RWPE2 (cell line): ENCODE measurements around the gene HTR4.
A peak's percentile ranks its signal among the peaks of the same experiment; 100 is the strongest.

ENCODE experiments used
- ATAC-seq: fragments of 200-7000 bp; cut with Tn5 transposase; 3 replicates; pipeline ENCODE4 v1.9.1; 2021; ENCODE audit warnings: low read depth
- DNase-seq: peaks from one replicate; pipeline ENCODE4 v3.0.0-alpha.2; 2020; ENCODE audit warnings: low spot score
- H3K27ac ChIP-seq: fragments of 450-650 bp; 2 replicates; pipeline ENCODE4 v1.5.1; 2017; ENCODE audit warnings: mild to moderate bottlenecking; ENCODE audit not compliant: poor library complexity, severe bottlenecking
- H3K27me3 ChIP-seq: fragments of 250-450 bp; sonication (Bioruptor Pico); 2 replicates; pipeline ENCODE4 v1.5.1; 2021; ENCODE audit warnings: mild to moderate bottlenecking, moderate library complexity; ENCODE audit not compliant: insufficient read depth, poor library complexity, severe bottlenecking
- H3K36me3 ChIP-seq: fragments of 250-450 bp; sonication (Bioruptor Pico); 2 replicates; pipeline ENCODE4 v1.5.1; 2020; ENCODE audit warnings: low read depth, mild to moderate bottlenecking, moderate library complexity
- H3K4me1 ChIP-seq: fragments of 250-450 bp; sonication (Bioruptor Pico); 2 replicates; pipeline ENCODE4 v1.5.1; 2021; ENCODE audit warnings: mild to moderate bottlenecking, moderate library complexity; ENCODE audit not compliant: insufficient read depth, poor library complexity, severe bottlenecking
- H3K4me3 ChIP-seq: fragments of 250-450 bp; sonication (Bioruptor Pico); 2 replicates; pipeline ENCODE4 v1.5.1; 2021; ENCODE audit warnings: mild to moderate bottlenecking, moderate library complexity; ENCODE audit not compliant: severe bottlenecking
- H3K9me3 ChIP-seq: fragments of 250-450 bp; sonication (Bioruptor Pico); 2 replicates; pipeline ENCODE4 v1.5.1; 2021; ENCODE audit warnings: mild to moderate bottlenecking, moderate library complexity; ENCODE audit not compliant: severe bottlenecking
- CTCF ChIP-seq: fragments of 450-650 bp; IDR thresholded peaks from one replicate; pipeline ENCODE4 v1.5.1; 2017; ENCODE audit warnings: mild to moderate bottlenecking, moderate library complexity; ENCODE audit not compliant: poor library complexity, severe bottlenecking

The HTR4 gene

GRCh38 chr5:148484651-148485050 is 169.7 kb downstream of the HTR4 start:
- Histone ChIP-seq H3K9me3 (no peaks in the 10 kb centered on the region), H3K27ac (no peak overlapping the region), H3K36me3 (no peaks in the 10 kb centered on the region), H3K4me1 (no peaks in the 10 kb centered on the region), H3K27me3 (peaks cover 4% of the 10 kb centered on the region), H3K4me3 (no peak overlapping the region)
- DNase-seq = no peak
- ATAC-seq = no peak
- TF ChIP-seq CTCF = no peak

- no peak overlapping the region for H3K27ac ChIP-seq
- H3K36me3 ChIP-seq = no peaks in the 10 kb centered on the region
- peaks cover 4% of the 10 kb centered on the region for H3K27me3 ChIP-seq
- no peaks in the 10 kb centered on the region for H3K4me1 ChIP-seq
- TF ChIP-seq CTCF = no peak
- no peak overlapping the region for H3K4me3 ChIP-seq
- no peak for ATAC-seq
- no peaks in the 10 kb centered on the region for H3K9me3 ChIP-seq
- no peak for DNase-seq
These were observed 170.6 kb downstream of the HTR4 start for GRCh38 chr5:148483750-148484149.

- no peaks in the 10 kb centered on the region for H3K9me3 ChIP-seq
- H3K27ac ChIP-seq = no peak overlapping the region
- peak; percentile 65 for TF ChIP-seq CTCF
- ATAC-seq (no peak; the same call in 2 of the 3 replicates), DNase-seq (no peak)
- peaks cover 4% of the 10 kb centered on the region for H3K27me3 ChIP-seq
- no peaks in the 10 kb centered on the region for H3K36me3 ChIP-seq
- no peaks in the 10 kb centered on the region for H3K4me1 ChIP-seq
- H3K4me3 ChIP-seq = no peak overlapping the region
These were observed 171.4 kb downstream of the HTR4 start for GRCh38 chr5:148482697-148483462.

- Histone ChIP-seq H3K36me3 (no peaks in the 10 kb centered on the region), H3K27ac (no peak overlapping the region), H3K9me3 (no peaks in the 10 kb centered on the region), H3K4me1 (no peaks in the 10 kb centered on the region), H3K4me3 (no peak overlapping the region), H3K27me3 (no peaks in the 10 kb centered on the region)
- no peak for TF ChIP-seq CTCF
- no peak for DNase-seq
- ATAC-seq = no peak
These were observed 172.1 kb downstream of the HTR4 start for GRCh38 chr5:148482196-148482595.

- DNase-seq (no peak), ATAC-seq (no peak)
- Histone ChIP-seq H3K27me3 (no peaks in the 10 kb centered on the region), H3K9me3 (no peaks in the 10 kb centered on the region), H3K36me3 (no peaks in the 10 kb centered on the region), H3K4me3 (no peak overlapping the region), H3K27ac (no peak overlapping the region), H3K4me1 (no peaks in the 10 kb centered on the region)
- no peak for TF ChIP-seq CTCF
These were observed 176.9 kb downstream of the HTR4 start for GRCh38 chr5:148477429-148477828.
